Mucosa of descending colon (tissue), 3 donors: ENCODE measurements around the gene PIPOX. TPM values are rescaled to one million over a fixed set of nuclear protein-coding genes. Genes with fewer than 3 reads are reported as not detected.

Experiments used
- ATAC-seq: fragments of 200-7000 bp; cut with Tn5 transposase; one replicate; pipeline ENCODE4 v1.9.1; 2020; ENCODE audit warnings: mild to moderate bottlenecking, moderate library complexity
- DNase-seq, 3 donors: peaks; one replicate each; pipeline ENCODE4 v3.0.0-alpha.2; 2020
- H3K36me3 ChIP-seq: fragments of 200-600 bp; one replicate; pipeline ENCODE4 v1.8.0; 2021; ENCODE audit warnings: low read depth, mild to moderate bottlenecking
- H3K4me1 ChIP-seq: fragments of 200-600 bp; one replicate; pipeline ENCODE4 v1.8.0; 2021; ENCODE audit warnings: low read depth, mild to moderate bottlenecking
- H3K4me3 ChIP-seq: fragments of 200-600 bp; one replicate; pipeline ENCODE4 v1.8.0; 2021; ENCODE audit warnings: mild to moderate bottlenecking
- H3K9me3 ChIP-seq: fragments of 200-600 bp; one replicate; pipeline ENCODE4 v1.8.0; 2021; ENCODE audit warnings: mild to moderate bottlenecking
- CTCF ChIP-seq: fragments of 200-600 bp; IDR thresholded peaks from one replicate; pipeline ENCODE4 v1.8.0; 2022; ENCODE audit warnings: antibody characterized with exemption, mild to moderate bottlenecking
- intact Hi-C, 2 donors: fragments of 100-400 bp; cut with DNase I in 1 of 2; cut with micrococcal nuclease in 1 of 2; formaldehyde crosslinking; loops; one replicate each; pipeline versions ENCODE4 v1.11.0 to v1.11.1; 2022; cut with DNase I, micrococcal nuclease
- total RNA-seq, 3 donors: library from RNA; stranded (reverse); fragmentation: NEBNext Ultra II Directional in 2 of 3; extraction: Animal tissue kit (Norgen Biotek cat#: 25700) in 2 of 3; gene quantifications; one replicate each; pipeline versions ENCODE4 v1.2.1 to v1.2.4, GENCODE V29; 2021 to 2023
- donor health status: DM: no; HTN: no; CAD: no; lungs with moderate emphysema.
- donor health status: DM: no; HTN: no; CAD: no.
- donor health status: DM: no; HTN: yes; CAD: no.

The PIPOX gene
- total RNA-seq, 3 donors from 2014 or later = 0.75 to 7.4 (median 1.3) TPM

GRCh38 chr17:29043539-29044145, 701 bp downstream of the PIPOX start:
- ATAC-seq (peak; percentile 32), DNase-seq (no peak)
- H3K4me1 ChIP-seq = no peaks in the 10 kb centered on the region
- no peaks in the 10 kb centered on the region for H3K9me3 ChIP-seq
- no peak for TF ChIP-seq CTCF
- intact Hi-C loops = no loop called here
- H3K4me3 ChIP-seq = no peak overlapping the region
- H3K36me3 ChIP-seq = no peaks in the 10 kb centered on the region

- TF ChIP-seq CTCF = no peak
- DNase-seq = no peak
- no peaks in the 10 kb centered on the region for H3K36me3 ChIP-seq
- no peak for ATAC-seq
- H3K4me1 ChIP-seq = no peaks in the 10 kb centered on the region
- no peak overlapping the region for H3K4me3 ChIP-seq
- intact Hi-C loops = no loop called here
- H3K9me3 ChIP-seq = no peaks in the 10 kb centered on the region
These were observed 2.1 kb downstream of the PIPOX start for GRCh38 chr17:29045026-29045425.

GRCh38 chr17:29045734-29046472, 3.0 kb downstream of the PIPOX start:
- Histone ChIP-seq H3K36me3 (no peaks in the 10 kb centered on the region), H3K4me3 (no peak overlapping the region), H3K4me1 (no peaks in the 10 kb centered on the region), H3K9me3 (no peaks in the 10 kb centered on the region)
- TF ChIP-seq CTCF = no peak
- ATAC-seq (no peak), DNase-seq (no peak)
- intact Hi-C loops = no loop called here

- TF ChIP-seq CTCF = no peak
- ATAC-seq = no peak
- no peaks in the 10 kb centered on the region for H3K9me3 ChIP-seq
- H3K4me3 ChIP-seq = no peak overlapping the region
- H3K36me3 ChIP-seq = no peaks in the 10 kb centered on the region
- no peak for DNase-seq
- H3K4me1 ChIP-seq = no peaks in the 10 kb centered on the region
- intact Hi-C loops = no loop called here
These were observed 3.5 kb downstream of the PIPOX start for GRCh38 chr17:29046473-29046839.

- H3K9me3 ChIP-seq = no peaks in the 10 kb centered on the region
- DNase-seq (no peak), ATAC-seq (no peak)
- intact Hi-C loops = no loop called here
- no peak for TF ChIP-seq CTCF
- no peak overlapping the region for H3K4me3 ChIP-seq
- H3K36me3 ChIP-seq = no peaks in the 10 kb centered on the region
- no peaks in the 10 kb centered on the region for H3K4me1 ChIP-seq
These were observed 5.8 kb downstream of the PIPOX start for GRCh38 chr17:29048440-29049368.
